DMS153 treated with DMSO at 0.1 percent for 48 hours (cell line): ENCODE measurements around the gene LAIR2.

Experiments
- DNase-seq: peaks from one replicate; lab custom pipeline; 2025; ENCODE audit not compliant: unreplicated experiment; lab: John Stamatoyannopoulos, UW

The LAIR2 gene

DNA sequence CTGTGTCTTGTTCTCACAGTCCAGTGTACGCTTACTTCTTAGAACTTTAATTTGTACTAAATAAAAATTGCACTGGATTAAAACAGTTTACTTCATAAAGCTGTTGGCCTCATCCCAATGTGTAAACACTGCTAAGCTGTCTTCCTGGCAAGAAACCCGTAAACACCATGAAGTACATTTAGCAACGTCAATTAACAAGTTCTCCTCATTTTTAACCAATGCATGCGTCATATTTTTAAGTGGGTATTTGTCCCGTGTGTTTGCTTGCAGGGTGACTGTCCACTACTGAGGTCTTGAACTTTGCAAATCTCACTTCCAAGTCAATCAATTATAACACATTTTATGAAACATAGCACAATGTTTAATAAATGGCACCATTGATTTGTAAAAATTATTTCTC is 28.2 kb downstream of the LAIR2 start:
- DNase-seq = no peak

DNA sequence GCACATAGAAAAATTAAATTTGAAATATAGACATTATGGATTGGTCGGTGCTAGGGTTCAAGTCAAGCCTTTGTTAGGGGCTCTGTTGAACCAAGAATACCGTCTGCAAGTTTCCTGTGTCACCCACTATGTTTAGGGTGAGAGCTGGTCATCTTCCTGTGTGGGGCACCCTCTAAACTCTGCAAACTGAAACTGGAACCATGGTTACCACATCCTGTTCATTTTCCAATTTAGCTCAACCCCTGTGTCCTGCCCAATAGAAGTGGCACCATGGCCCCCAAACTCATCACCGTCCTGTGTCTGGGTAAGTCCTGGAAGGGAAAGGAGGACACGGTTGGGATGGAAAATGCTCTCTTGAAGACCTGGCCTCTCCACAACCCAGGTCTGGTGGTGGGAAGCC is 29.9 kb downstream of the LAIR2 start:
- no peak for DNase-seq

DNA sequence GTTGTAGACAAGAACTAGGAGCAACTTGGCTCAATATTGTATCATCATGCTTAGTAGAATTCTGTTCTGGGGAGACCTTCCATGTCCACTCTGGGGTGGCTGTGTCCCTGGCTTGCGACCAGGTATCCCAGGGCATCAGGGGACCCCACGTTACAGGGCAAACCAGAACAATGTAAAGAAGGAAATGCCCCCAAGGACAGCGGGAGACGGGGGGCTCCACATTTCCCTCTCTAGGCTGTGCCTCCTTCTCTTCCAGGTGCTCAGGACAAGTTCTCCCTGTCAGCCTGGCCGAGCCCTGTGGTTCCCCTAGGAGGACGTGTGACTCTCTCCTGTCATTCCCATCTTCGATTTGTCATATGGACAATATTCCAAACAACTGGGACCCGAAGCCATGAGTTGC is 30.8 kb downstream of the LAIR2 start:
- no peak for DNase-seq

GRCh38 chr19:54534156-54534555 is 31.5 kb downstream of the LAIR2 start:
- DNase-seq = no peak

DNA sequence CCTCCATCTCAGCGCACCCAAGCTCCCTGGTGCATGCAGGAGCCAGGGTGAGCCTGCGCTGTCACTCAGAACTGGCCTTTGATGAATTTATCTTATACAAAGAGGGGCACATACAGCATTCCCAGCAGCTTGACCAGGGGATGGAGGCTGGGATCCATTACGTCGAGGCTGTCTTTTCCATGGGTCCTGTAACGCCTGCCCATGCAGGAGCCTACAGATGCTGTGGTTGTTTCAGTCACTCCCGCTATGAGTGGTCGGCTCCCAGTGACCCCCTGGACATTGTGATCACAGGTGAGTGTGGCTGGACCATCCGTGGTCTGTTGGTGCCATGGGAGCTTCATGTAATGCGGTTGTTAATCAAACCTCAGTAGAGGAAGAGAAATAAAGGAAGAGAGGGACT is 33.0 kb downstream of the LAIR2 start:
- DNase-seq = no peak

- DNase-seq = no peak
Measured at GRCh38 chr19:54536956-54537355, 34.3 kb downstream of the LAIR2 start.

- no peak for DNase-seq
Measured at GRCh38 chr19:54541712-54542111, 39.1 kb downstream of the LAIR2 start.

- no peak for DNase-seq
Measured at GRCh38 chr19:54548806-54549205, 46.2 kb downstream of the LAIR2 start.

DNA sequence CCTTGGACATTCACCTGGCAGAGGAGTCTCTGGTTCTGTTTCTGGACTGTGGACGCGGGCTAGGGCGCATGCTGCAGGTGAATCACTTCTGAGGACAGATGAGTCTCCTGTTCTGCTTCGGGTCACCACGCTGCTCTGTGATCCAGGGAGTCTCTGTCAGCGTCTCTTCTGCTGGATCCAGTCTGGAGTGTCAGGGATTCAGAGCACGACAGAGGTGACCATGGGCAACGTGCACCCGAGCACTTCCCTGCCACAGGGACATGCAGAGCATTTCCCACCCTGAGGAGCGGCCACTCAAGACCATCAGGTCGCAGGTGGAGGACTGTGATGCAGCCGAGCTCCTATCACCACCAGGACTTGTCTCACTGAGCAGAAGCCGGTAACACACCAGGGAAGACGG is 46.6 kb downstream of the LAIR2 start:
- no peak for DNase-seq

DNA sequence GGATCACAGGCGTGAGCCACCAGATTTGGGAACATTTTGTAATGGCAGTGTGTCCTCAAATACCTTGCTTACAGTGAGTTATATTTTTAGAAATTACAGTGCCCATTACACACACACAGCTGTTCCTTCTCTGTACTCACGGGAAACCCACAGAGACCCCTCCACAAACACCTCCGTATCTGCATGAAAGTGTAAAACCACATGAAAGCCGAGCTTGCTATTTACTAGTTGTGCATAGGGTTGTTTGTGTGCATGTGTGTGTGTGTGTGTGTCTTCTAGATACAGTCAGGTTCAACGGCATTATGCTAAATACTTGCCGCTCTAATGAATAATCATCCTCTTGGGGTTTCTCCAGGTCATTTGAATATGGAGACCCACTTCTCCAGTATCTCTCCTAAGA is 48.7 kb downstream of the LAIR2 start:
- no peak for DNase-seq

DNA sequence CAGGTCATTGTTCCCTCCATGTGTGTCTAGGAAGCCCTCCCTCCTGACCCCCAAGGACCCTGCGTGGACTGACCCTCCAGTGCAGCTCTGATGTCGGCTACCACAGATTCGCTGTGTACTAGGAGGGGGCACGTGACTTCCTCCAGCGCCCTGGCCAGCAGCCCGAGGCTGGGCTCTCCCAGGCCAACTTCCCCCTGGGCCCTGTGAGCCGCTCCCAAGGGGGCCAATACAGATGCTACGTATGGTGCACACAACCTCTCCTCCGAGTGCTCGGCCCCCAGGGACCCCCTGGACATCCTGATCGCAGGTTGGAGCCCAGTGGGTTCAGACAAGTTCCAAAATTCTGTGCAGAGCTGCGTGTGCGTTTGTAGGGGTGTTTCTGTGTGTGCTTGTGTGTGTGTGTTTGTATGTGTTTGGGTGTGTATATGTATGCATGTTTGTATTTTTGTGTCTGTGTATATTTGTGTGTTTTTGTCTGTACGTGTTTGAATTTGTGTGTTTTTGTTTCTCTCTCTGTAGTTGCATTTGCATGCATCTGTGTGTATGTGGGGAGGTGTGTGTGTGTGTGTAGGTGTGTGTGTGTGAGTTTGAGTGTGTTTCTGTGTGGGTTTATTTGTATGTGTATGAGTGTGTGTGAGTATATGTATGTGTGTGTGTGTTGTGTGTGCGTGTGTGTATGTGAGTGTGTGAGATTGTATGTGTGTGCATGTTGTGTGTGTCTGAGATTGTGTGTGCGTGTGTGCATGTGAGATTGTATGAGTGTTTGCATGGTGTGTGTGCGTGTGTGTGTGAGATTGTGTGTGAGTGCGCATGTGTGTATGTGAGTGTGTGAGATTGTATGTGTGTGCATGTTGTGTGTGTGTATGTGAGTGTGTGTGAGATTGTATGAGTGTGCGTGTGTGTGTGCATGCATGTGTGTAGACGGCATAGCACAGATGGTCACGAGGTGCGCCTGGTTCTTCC is 49.6 kb downstream of the LAIR2 start:
- DNase-seq = no peak

- no peak for DNase-seq
Measured at GRCh38 chr19:54552913-54553310, 50.3 kb downstream of the LAIR2 start.

GRCh38 chr19:54554006-54554405 is 51.4 kb downstream of the LAIR2 start:
- DNase-seq = no peak

- DNase-seq = no peak
Measured at GRCh38 chr19:54554896-54555295, 52.3 kb downstream of the LAIR2 start.

DNA sequence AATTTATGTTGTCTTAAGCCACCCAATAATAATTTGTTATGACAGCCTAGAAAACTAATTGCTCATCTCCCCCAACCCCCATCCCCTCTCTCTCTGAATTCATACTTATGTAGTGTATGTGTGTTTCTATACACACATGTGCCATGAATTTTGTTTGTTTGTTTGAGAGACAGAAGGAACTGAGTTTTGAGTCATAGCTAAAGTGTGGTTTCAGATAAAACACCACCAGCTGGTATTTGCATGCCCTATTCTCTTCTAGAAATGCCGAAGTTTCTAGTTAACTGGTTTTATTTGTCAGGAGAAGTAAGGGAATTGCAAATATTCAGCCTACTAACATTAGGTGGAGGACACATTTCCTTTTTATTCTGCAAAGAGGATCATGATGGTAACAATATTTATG is 53.6 kb downstream of the LAIR2 start:
- DNase-seq = no peak

- no peak for DNase-seq
Measured at GRCh38 chr19:54558339-54558738, 55.7 kb downstream of the LAIR2 start.
